ENCODE data around the gene CABLES2. TPM values are rescaled to one million over a fixed set of nuclear protein-coding genes. Genes with fewer than 3 reads are reported as not detected.

CABLES2 gene
- total RNA-seq, 1 donor from 2014 or later = 4.1 TPM

DNA sequence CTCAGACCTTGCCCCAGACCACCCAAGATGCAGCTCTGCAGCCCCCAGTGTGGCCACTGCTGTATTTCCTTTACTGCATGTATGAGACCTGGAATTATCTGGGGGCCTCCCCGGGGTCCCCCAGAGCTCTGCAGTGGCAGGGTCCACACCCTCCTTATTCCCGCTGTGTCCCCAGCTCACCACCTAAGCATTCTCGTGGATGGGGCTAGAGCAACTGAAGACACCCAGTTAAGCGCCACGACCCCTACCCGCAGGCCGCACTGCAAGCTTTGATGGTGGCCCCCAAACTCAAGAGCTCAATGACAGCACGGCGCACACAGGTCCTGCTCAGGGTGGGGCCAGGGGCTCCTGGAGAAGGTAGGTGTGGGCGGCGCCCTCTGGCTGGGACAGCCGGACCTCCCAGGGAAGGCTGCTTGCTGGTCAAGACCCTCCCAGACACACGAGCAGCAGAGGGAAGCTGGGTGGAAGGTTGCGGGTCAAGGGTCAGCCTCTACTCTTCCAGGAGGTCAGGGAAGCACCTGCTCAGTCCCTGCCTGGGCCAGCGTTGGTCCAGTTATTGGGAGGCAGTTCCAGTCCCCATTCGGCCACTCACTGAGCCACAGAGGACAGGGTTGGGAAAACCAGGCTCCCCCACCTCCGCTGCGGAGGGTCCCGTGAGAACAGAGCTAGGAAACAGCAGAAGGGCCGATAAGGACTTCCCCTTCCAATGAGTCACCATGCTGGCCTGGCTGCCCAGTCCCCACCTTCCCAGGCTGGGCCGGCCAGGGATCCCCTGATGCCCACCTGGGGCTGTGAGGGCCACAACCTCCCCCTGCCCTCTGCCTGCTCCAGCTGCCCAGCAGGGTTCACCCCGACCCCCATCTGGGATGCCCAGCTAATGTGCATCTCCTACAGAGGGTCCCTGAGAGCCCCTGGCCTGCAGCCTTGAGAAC, 42.9 kb downstream of the CABLES2 start:
- intact Hi-C loops (cut with DNase I) = no loop called here
- Histone ChIP-seq H3K4me3 (peak overlapping the region; percentile 69), H3K27ac (peak overlapping the region; percentile 72), H3K27me3 (no peaks in the 10 kb centered on the region), H3K4me1 (peaks cover 66% of the 10 kb centered on the region), H3K36me3 (no peaks in the 10 kb centered on the region), H3K9me3 (no peaks in the 10 kb centered on the region)
- TF ChIP-seq CTCF (IDR thresholded peaks at IDR 0.05) = no peak
- peak; percentile 68 for DNase-seq
- no peak for ATAC-seq

DNA sequence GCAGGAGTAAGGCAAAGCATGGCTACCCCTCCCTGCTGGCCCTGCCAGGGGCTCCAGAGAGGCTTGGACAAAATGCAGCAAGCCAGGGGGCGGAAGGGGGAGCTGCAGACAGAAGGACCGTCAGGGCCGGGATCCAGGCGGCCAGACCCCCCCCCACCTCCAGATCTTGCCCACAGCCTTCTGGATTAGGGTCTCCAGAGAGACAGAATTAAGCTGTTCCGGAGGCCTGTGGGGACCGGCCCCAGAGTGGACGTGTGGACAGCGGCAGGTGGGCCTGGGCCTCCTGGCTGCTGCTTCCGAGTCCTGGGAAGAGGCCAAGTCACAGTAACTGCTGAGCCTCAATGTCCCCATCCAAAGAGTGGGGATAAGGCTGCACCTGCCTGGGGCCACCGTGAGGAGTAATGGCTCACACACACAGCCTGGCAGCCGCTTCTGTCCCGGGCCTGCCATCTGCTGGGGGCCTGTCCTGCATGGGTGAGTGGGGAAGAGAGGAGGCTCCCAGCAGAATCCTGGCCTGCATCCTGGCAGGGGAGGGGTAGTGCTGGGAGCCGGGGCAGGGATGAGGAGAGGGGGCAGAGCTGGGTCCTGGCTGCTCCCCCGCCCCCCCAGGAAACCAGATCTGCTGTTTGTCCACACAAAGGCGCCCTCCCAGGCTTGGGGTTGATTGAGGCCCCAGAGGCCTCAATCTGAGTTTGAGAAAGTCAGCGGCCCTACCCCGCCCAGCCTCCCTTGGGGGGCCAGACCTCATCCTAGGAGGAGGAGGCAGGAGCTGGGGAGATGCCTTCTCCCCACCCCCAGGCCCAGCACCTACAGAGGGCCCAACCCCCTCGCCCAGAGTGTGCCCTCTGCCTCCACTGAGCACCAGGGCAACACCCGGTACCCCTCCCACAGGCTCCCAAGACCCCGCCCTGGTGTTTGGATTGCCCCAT, 43.8 kb downstream of the CABLES2 start:
- H3K4me3 ChIP-seq = peak overlapping the region; percentile 69
- intact Hi-C loops (cut with DNase I) = no loop called here
- DNase-seq = peak; percentile 63

GRCh38 chr20:62362590-62362940, 44.5 kb downstream of the CABLES2 start:
- H3K9me3 ChIP-seq = no peaks in the 10 kb centered on the region
- intact Hi-C loops (cut with DNase I) = no loop called here
- no peaks in the 10 kb centered on the region for H3K27me3 ChIP-seq
- ATAC-seq (no peak), DNase-seq (no peak)
- no peak overlapping the region for H3K4me3 ChIP-seq
- peaks cover 66% of the 10 kb centered on the region for H3K4me1 ChIP-seq
- H3K27ac ChIP-seq = peak overlapping the region; percentile 72
- H3K36me3 ChIP-seq = no peaks in the 10 kb centered on the region
- no peak for TF ChIP-seq CTCF (IDR thresholded peaks at IDR 0.05)

More for the DNA sequence above, 43.8 kb downstream of the CABLES2 start:
- H3K27ac ChIP-seq = peak overlapping the region; percentile 72
- no peak for TF ChIP-seq CTCF (IDR thresholded peaks at IDR 0.05)
- ATAC-seq = no peak
- H3K36me3 ChIP-seq = no peaks in the 10 kb centered on the region
- H3K4me1 ChIP-seq = peaks cover 66% of the 10 kb centered on the region
- H3K27me3 ChIP-seq = no peaks in the 10 kb centered on the region
- H3K9me3 ChIP-seq = no peaks in the 10 kb centered on the region

GRCh38 chr20:62361799-62362589, 45.1 kb downstream of the CABLES2 start:
- no peak overlapping the region for H3K4me3 ChIP-seq
- H3K4me1 ChIP-seq = peaks cover 69% of the 10 kb centered on the region
- no peak for TF ChIP-seq CTCF (IDR thresholded peaks at IDR 0.05)
- intact Hi-C loops (cut with DNase I) = no loop called here
- DNase-seq (peak; percentile 90), ATAC-seq (peak; percentile 58)
- H3K27me3 ChIP-seq = no peaks in the 10 kb centered on the region
- no peaks in the 10 kb centered on the region for H3K36me3 ChIP-seq
- H3K9me3 ChIP-seq = no peaks in the 10 kb centered on the region
- peak overlapping the region; percentile 72 for H3K27ac ChIP-seq
